Hepatocyte (in vitro differentiated cells): ENCODE data around the gene CMTM3. TPM values are rescaled to one million over a fixed set of nuclear protein-coding genes. Genes with fewer than 3 reads are reported as not detected.
"Not testable (repeated sequence)": the region's sequence is repeated elsewhere in the genome, so short reads cannot be mapped to it uniquely, and the experiment has no call there.

ENCODE experiments used
- DNase-seq: peaks from one replicate; pipeline ENCODE4 v3.0.0-alpha.2; 2016; ENCODE audit warnings: low spot score
- H2AFZ ChIP-seq: fragments of 200-600 bp; sonication (generic); 2 replicates; pipeline ENCODE4 v1.6.0; 2016; ENCODE audit warnings: antibody characterized with exemption, mild to moderate bottlenecking
- H3K27ac ChIP-seq: fragments of 200-600 bp; sonication (generic); 2 replicates; pipeline ENCODE4 v1.5.1; 2016; ENCODE audit warnings: mild to moderate bottlenecking
- H3K27me3 ChIP-seq: fragments of 200-600 bp; sonication (generic); 2 replicates; pipeline ENCODE4 v1.6.1; 2016
- H3K36me3 ChIP-seq: fragments of 200-600 bp; sonication (generic); replicated peaks from 2 replicates; pipeline ENCODE4 v1.5.1; 2016; ENCODE audit warnings: low read depth; ENCODE audit not compliant: insufficient read depth
- H3K4me1 ChIP-seq: fragments of 200-600 bp; sonication (generic); 2 replicates; pipeline ENCODE4 v1.5.1; 2016; ENCODE audit warnings: mild to moderate bottlenecking, moderate library complexity; ENCODE audit not compliant: insufficient read depth
- H3K4me2 ChIP-seq: fragments of 200-600 bp; sonication (generic); 2 replicates; pipeline ENCODE4 v1.6.0; 2016
- H3K4me3 ChIP-seq: fragments of 200-600 bp; sonication (generic); 2 replicates; pipeline ENCODE4 v1.5.1; 2016; ENCODE audit warnings: mild to moderate bottlenecking
- H3K79me2 ChIP-seq: fragments of 200-600 bp; sonication (generic); 2 replicates; pipeline ENCODE4 v1.6.0; 2017; ENCODE audit warnings: mild to moderate bottlenecking
- H3K9me2 ChIP-seq: fragments of 200-600 bp; sonication (generic); replicated peaks from 2 replicates; pipeline ENCODE4 v1.6.0; 2017; ENCODE audit warnings: mild to moderate bottlenecking; ENCODE audit not compliant: insufficient read depth
- H3K9me3 ChIP-seq: fragments of 200-600 bp; sonication (generic); 2 replicates; pipeline ENCODE4 v1.5.1; 2016; ENCODE audit warnings: low read depth, mild to moderate bottlenecking
- H4K20me1 ChIP-seq: fragments of 200-600 bp; sonication (generic); 2 replicates; pipeline ENCODE4 v1.6.0; 2016; ENCODE audit warnings: mild to moderate bottlenecking; ENCODE audit not compliant: insufficient read depth, poor library complexity, severe bottlenecking
- CTCF ChIP-seq: fragments of 200-600 bp; sonication (generic); IDR thresholded peaks from 2 replicates; pipeline ENCODE4 v1.5.1; 2016; ENCODE audit warnings: antibody characterized with exemption, mild to moderate bottlenecking; ENCODE audit not compliant: poor library complexity
- EZH2 ChIP-seq: fragments of 200-600 bp; sonication (generic); IDR thresholded peaks from 2 replicates; pipeline ENCODE4 v1.6.1; 2016; ENCODE audit warnings: antibody characterized with exemption, mild to moderate bottlenecking, borderline replicate concordance
- EZH2phosphoT487 ChIP-seq: fragments of 200-600 bp; sonication (generic); IDR thresholded peaks from one replicate; pipeline ENCODE4 v1.6.1; 2018; ENCODE audit warnings: antibody characterized with exemption, mild to moderate bottlenecking, low read depth, moderate library complexity; ENCODE audit not compliant: unreplicated experiment, severe bottlenecking
- WGBS: methylation state at CpG from one replicate; pipeline ENCODE4 v1.1.6; 2016; ENCODE audit warnings: low lambda C conversion rate; ENCODE audit errors: missing lambda C conversion rate; 5-methylcytosine and 5-hydroxymethylcytosine counted together
- polyA plus RNA-seq: library from polyadenylated mRNA; unstranded; fragments of >200 nt; fragmentation: Nextera tagmentation; extraction: Ambion mirVana; gene quantifications from 2 replicates; pipeline ENCODE4 v1.2.1, GENCODE V29; 2016
- total RNA-seq: library from RNA; depleted of rRNA; stranded (reverse); fragments of >200 nt; gene quantifications from 2 replicates; pipeline ENCODE4 v1.2.3, GENCODE V29; 2014

CMTM3 gene
- total and polyA plus RNA-seq, 2 experiments from 2014 or later, result 32.5 to 55.1 TPM

- H3K4me1 ChIP-seq, result peaks cover 7% of the 10 kb centered on the region
- 97% methylated on average over 52 of the region's 54 CpGs for WGBS
- no peak within 1 kb of the TSS for H3K4me3 ChIP-seq
Measured at GRCh38 chr16:66566051-66566901, 38.2 kb upstream of the CMTM3 start, which contains the start of gene CMTM1. Gene CMTM1, plus strand, starts transcription at chr16:66566439. Its CDS starts 75 bp downstream, at chr16:66566514.

GRCh38 chr16:66567270-66567669 is 37.2 kb upstream of the CMTM3 start:
- not testable (repeated sequence) for H3K4me3 ChIP-seq, H3K9me2 ChIP-seq, H3K4me1 ChIP-seq, H2AFZ ChIP-seq, DNase-seq, H4K20me1 ChIP-seq, H3K79me2 ChIP-seq, H3K4me2 ChIP-seq, H3K27me3 ChIP-seq, H3K9me3 ChIP-seq, H3K27ac ChIP-seq, H3K36me3 ChIP-seq
- 96% methylated on average over 3 of the region's 3 CpGs for WGBS

More at GRCh38 chr16:66566051-66566901, 38.2 kb upstream of the CMTM3 start, which contains the start of gene CMTM1:
- H3K27me3 ChIP-seq, result no peaks in the 10 kb centered on the region
- DNase-seq, result no peak
- no peaks in the 10 kb centered on the region for H3K79me2 ChIP-seq
- H2AFZ ChIP-seq, result no peak within 1 kb of the TSS
- H3K27ac ChIP-seq, result no peak within 1 kb of the TSS
- TF ChIP-seq EZH2phosphoT487, result no peak
- no peak for TF ChIP-seq EZH2
- TF ChIP-seq CTCF, result no peak
- no peaks in the 10 kb centered on the region for H4K20me1 ChIP-seq
- no peak within 1 kb of the TSS for H3K4me2 ChIP-seq
- no peaks in the 10 kb centered on the region for H3K9me3 ChIP-seq
- no peaks in the 10 kb centered on the region for H3K9me2 ChIP-seq
- H3K36me3 ChIP-seq, result no peaks in the 10 kb centered on the region

- Histone ChIP-seq H4K20me1 (no peaks in the 10 kb centered on the region), H3K36me3 (no peaks in the 10 kb centered on the region), H2AFZ (no peak overlapping the region), H3K4me2 (no peak overlapping the region), H3K4me1 (peaks cover 7% of the 10 kb centered on the region), H3K9me2 (no peaks in the 10 kb centered on the region), H3K4me3 (no peak overlapping the region), H3K27me3 (no peaks in the 10 kb centered on the region), H3K79me2 (no peaks in the 10 kb centered on the region), H3K27ac (no peak overlapping the region), H3K9me3 (no peaks in the 10 kb centered on the region)
- TF ChIP-seq EZH2 (no peak), CTCF (no peak), EZH2phosphoT487 (no peak)
- 100% methylated on average over 2 of the region's 2 CpGs for WGBS
- no peak for DNase-seq
Measured at GRCh38 chr16:66568355-66568754, 36.1 kb upstream of the CMTM3 start.

- Histone ChIP-seq H3K27ac (no peak overlapping the region), H3K4me1 (peaks cover 7% of the 10 kb centered on the region), H2AFZ (no peak overlapping the region), H4K20me1 (no peaks in the 10 kb centered on the region), H3K36me3 (no peaks in the 10 kb centered on the region), H3K27me3 (no peaks in the 10 kb centered on the region), H3K9me3 (no peaks in the 10 kb centered on the region), H3K9me2 (no peaks in the 10 kb centered on the region), H3K4me2 (no peak overlapping the region), H3K79me2 (no peaks in the 10 kb centered on the region), H3K4me3 (no peak overlapping the region)
- DNase-seq, result no peak
- 88% methylated on average over 1 of the region's 1 CpG for WGBS
- TF ChIP-seq EZH2phosphoT487, result no peak
- TF ChIP-seq CTCF, result no peak
- TF ChIP-seq EZH2, result no peak
Measured at GRCh38 chr16:66569131-66569530, 35.4 kb upstream of the CMTM3 start.
